ENCODE data around the gene PAX5. TPM values are rescaled to one million over a fixed set of nuclear protein-coding genes. Genes with fewer than 3 reads are reported as not detected.
"Not testable (repeated sequence)": the region's sequence is repeated elsewhere in the genome, so short reads cannot be mapped to it uniquely, and the experiment has no call there.

Gene PAX5
- total RNA-seq, 1 experiment from 2014 or later = 6.6 TPM

GRCh38 chr9:37082214-37082765 is 48.2 kb upstream of the PAX5 start:
- Mint-ChIP-seq H3K4me3 (no peak overlapping the region), H3K4me1 (peaks cover 36% of the 10 kb centered on the region), H3K27me3 (ENCODE audit: low read depth) (peaks cover 15% of the 10 kb centered on the region), H3K9me3 (peaks cover 8% of the 10 kb centered on the region), H3K36me3 (peaks cover 13% of the 10 kb centered on the region), H3K27ac (no peak overlapping the region)
- ChIA-PET CTCF (interaction anchor here (1.1 to 1.9 kb wide), 2 partner anchors 38 to 86 kb away, joined by 3 to 4 read pairs; partner anchors contain the start of gene ZCCHC7), POLR2A (interaction anchor here (0.7 kb wide), 1 partner anchor 202 kb away, joined by 3 read pairs; no protein-coding TSS in a partner anchor)
- TF ChIP-seq ZNF263 (CRISPR knock-in tag; IDR thresholded peaks at IDR 0.05; ENCODE audit: low read depth) (no peak), SOX15 (CRISPR knock-in tag; IDR thresholded peaks at IDR 0.05) (no peak), NR2C2 (CRISPR knock-in tag; IDR thresholded peaks at IDR 0.05) (no peak), ETV6 (CRISPR knock-in tag; IDR thresholded peaks at IDR 0.05) (no peak), ZNF671 (CRISPR knock-in tag; IDR thresholded peaks at IDR 0.05) (no peak)
- TF ChIP-seq, protein P1, sequence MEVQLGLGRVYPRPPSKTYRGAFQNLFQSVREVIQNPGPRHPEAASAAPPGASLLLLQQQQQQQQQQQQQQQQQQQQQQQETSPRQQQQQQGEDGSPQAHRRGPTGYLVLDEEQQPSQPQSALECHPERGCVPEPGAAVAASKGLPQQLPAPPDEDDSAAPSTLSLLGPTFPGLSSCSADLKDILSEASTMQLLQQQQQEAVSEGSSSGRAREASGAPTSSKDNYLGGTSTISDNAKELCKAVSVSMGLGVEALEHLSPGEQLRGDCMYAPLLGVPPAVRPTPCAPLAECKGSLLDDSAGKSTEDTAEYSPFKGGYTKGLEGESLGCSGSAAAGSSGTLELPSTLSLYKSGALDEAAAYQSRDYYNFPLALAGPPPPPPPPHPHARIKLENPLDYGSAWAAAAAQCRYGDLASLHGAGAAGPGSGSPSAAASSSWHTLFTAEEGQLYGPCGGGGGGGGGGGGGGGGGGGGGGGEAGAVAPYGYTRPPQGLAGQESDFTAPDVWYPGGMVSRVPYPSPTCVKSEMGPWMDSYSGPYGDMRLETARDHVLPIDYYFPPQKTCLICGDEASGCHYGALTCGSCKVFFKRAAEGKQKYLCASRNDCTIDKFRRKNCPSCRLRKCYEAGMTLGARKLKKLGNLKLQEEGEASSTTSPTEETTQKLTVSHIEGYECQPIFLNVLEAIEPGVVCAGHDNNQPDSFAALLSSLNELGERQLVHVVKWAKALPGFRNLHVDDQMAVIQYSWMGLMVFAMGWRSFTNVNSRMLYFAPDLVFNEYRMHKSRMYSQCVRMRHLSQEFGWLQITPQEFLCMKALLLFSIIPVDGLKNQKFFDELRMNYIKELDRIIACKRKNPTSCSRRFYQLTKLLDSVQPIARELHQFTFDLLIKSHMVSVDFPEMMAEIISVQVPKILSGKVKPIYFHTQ (CRISPR knock-in tag; IDR thresholded peaks at IDR 0.05) = no peak
- DNase-seq (ENCODE audit: low spot score) (no peak), ATAC-seq (no peak)

GRCh38 chr9:37081507-37081906 is 47.4 kb upstream of the PAX5 start:
- ATAC-seq; DNase-seq (ENCODE audit: low spot score); H3K36me3 Mint-ChIP-seq; POLR2A ChIA-PET; H3K27ac Mint-ChIP-seq; H3K9me3 Mint-ChIP-seq: not testable (repeated sequence)
- Mint-ChIP-seq H3K27me3 (ENCODE audit: low read depth) (peaks cover 15% of the 10 kb centered on the region), H3K4me1 (peaks cover 36% of the 10 kb centered on the region), H3K4me3 (peak overlapping the region; percentile 96)
- CTCF ChIA-PET = interaction anchor here (1.9 kb wide), 1 partner anchor 86 kb away, joined by 4 read pairs; no protein-coding TSS in a partner anchor

DNA sequence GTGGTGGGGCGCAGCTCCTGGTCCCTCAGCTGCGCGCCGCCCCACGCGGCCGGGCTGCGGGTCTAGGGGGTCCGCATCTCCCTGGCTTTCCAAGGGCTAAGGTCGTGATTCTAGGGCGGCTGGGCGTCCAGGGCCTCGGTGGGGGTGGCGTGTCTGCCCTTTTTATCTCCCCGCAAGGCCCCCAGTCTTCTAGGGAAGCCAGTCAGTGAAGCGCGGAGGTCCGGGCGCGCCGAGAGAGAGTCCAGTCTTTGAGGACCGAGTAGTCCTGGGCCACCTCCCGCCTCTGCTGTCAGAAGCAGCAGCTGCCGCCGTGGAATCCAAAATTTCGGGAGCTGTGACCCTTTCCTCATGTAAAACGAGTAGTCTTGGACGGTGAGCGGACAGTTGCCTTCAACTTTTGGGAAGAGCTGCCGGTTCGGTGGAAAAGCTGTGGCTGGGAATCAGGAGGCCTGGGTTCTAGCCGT is 46.1 kb upstream of the PAX5 start:
- DNase-seq (ENCODE audit: low spot score) = peak; percentile 38
- CTCF ChIA-PET = interaction anchor here (0.6 to 1.8 kb wide), 3 partner anchors 43 to 188 kb away, joined by 3 to 5 read pairs (median 5); no protein-coding TSS in a partner anchor

More for the DNA sequence above, 46.1 kb upstream of the PAX5 start:
- Mint-ChIP-seq H3K27me3 (ENCODE audit: low read depth) (peaks cover 15% of the 10 kb centered on the region), H3K4me1 (peaks cover 43% of the 10 kb centered on the region), H3K4me3 (peak overlapping the region; percentile 96), H3K27ac (0 out of 2 replicates have a peak overlapping the region, but pooled peaks have one; percentile 52)
- POLR2A ChIA-PET = interaction anchor here (1.5 kb wide), 1 partner anchor 104 kb away, joined by 3 read pairs; no protein-coding TSS in a partner anchor
- ATAC-seq = peak; percentile 14
- TF ChIP-seq, protein P2, sequence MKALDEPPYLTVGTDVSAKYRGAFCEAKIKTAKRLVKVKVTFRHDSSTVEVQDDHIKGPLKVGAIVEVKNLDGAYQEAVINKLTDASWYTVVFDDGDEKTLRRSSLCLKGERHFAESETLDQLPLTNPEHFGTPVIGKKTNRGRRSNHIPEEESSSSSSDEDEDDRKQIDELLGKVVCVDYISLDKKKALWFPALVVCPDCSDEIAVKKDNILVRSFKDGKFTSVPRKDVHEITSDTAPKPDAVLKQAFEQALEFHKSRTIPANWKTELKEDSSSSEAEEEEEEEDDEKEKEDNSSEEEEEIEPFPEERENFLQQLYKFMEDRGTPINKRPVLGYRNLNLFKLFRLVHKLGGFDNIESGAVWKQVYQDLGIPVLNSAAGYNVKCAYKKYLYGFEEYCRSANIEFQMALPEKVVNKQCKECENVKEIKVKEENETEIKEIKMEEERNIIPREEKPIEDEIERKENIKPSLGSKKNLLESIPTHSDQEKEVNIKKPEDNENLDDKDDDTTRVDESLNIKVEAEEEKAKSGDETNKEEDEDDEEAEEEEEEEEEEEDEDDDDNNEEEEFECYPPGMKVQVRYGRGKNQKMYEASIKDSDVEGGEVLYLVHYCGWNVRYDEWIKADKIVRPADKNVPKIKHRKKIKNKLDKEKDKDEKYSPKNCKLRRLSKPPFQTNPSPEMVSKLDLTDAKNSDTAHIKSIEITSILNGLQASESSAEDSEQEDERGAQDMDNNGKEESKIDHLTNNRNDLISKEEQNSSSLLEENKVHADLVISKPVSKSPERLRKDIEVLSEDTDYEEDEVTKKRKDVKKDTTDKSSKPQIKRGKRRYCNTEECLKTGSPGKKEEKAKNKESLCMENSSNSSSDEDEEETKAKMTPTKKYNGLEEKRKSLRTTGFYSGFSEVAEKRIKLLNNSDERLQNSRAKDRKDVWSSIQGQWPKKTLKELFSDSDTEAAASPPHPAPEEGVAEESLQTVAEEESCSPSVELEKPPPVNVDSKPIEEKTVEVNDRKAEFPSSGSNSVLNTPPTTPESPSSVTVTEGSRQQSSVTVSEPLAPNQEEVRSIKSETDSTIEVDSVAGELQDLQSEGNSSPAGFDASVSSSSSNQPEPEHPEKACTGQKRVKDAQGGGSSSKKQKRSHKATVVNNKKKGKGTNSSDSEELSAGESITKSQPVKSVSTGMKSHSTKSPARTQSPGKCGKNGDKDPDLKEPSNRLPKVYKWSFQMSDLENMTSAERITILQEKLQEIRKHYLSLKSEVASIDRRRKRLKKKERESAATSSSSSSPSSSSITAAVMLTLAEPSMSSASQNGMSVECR (CRISPR knock-in tag; IDR thresholded peaks at IDR 0.05; ENCODE audit: borderline replicate concordance) = peak; percentile 47; the same call in 1 of the 2 replicates
- TF ChIP-seq ZNF232 (CRISPR knock-in tag; IDR thresholded peaks at IDR 0.05) = 0 out of 2 replicates have a peak, but pooled peaks have one; percentile 16
- not testable (repeated sequence) for H3K9me3 Mint-ChIP-seq, H3K36me3 Mint-ChIP-seq

All from WTC11 (cell line).